ENCODE results near the gene SLC66A3.

GRCh38 chr2:11187083-11187619 is 31.9 kb downstream of the SLC66A3 start:
- TF ChIP-seq CTCF (IDR thresholded peaks at IDR 0.05) (no peak), POLR2A (IDR thresholded peaks at IDR 0.05) (no peak), POLR2AphosphoS5 (IDR thresholded peaks at IDR 0.05) (no peak), EP300 (IDR thresholded peaks at IDR 0.05) (no peak)
